ENCODE measurements around the gene NLE1.

DNA sequence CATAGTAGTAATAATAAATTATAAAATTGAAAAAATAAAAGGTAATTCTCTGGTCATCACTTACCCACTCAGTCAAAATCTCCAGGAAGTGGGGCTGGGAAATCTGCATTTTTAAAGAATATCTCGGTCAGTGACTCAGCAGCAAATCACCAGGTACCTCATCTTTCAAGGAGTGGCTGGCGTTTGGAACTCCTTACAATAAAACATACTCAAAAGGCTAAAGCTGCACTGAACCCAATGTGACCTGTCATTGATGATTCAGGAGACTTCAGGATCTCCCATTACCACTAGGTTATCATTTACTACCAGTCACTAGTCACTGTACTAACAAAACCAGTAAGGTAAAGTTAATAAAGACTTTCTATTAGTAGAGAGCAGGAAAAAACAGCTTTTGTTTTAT, 57.1 kb downstream of the NLE1 start:
- TF ChIP-seq, protein P1, sequence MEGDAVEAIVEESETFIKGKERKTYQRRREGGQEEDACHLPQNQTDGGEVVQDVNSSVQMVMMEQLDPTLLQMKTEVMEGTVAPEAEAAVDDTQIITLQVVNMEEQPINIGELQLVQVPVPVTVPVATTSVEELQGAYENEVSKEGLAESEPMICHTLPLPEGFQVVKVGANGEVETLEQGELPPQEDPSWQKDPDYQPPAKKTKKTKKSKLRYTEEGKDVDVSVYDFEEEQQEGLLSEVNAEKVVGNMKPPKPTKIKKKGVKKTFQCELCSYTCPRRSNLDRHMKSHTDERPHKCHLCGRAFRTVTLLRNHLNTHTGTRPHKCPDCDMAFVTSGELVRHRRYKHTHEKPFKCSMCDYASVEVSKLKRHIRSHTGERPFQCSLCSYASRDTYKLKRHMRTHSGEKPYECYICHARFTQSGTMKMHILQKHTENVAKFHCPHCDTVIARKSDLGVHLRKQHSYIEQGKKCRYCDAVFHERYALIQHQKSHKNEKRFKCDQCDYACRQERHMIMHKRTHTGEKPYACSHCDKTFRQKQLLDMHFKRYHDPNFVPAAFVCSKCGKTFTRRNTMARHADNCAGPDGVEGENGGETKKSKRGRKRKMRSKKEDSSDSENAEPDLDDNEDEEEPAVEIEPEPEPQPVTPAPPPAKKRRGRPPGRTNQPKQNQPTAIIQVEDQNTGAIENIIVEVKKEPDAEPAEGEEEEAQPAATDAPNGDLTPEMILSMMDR (IDR thresholded peaks at IDR 0.05; ENCODE audit: poor library complexity) = no peak
- TF ChIP-seq EZH2 (IDR thresholded peaks at IDR 0.05; ENCODE audit: borderline replicate concordance) = no peak
